Right lobe of liver (tissue), 6 donors: Measurements from ENCODE around the gene PTRH2. TPM values are rescaled to one million over a fixed set of nuclear protein-coding genes. Genes with fewer than 3 reads are reported as not detected.
"Not testable (repeated sequence)": the region's sequence is repeated elsewhere in the genome, so short reads cannot be mapped to it uniquely, and the experiment has no call there.

Source experiments
- ATAC-seq, 4 donors: fragments of 200-7000 bp; cut with Tn5 transposase; one replicate each; pipeline ENCODE4 v1.9.1; 2020; ENCODE audit warnings: mild to moderate bottlenecking in 4 of 4, moderate library complexity in 4 of 4
- DNase-seq, 3 donors: peaks; one replicate each; pipeline ENCODE4 v3.0.0-alpha.2; 2020
- H3K27ac ChIP-seq, 3 donors: fragments of 200-600 bp; one replicate each; pipeline ENCODE4 v1.8.0; 2022
- H3K27me3 ChIP-seq, 2 donors: fragments of 200-600 bp; one replicate each; pipeline ENCODE4 v1.8.0; 2022
- H3K36me3 ChIP-seq, 4 donors: fragments of 200-600 bp; sonication (generic) in 1 of 4; one replicate each; pipeline versions ENCODE4 v1.5.1 to v1.8.0; 2017 to 2022; ENCODE audit warnings: control low read depth in 1 of 4
- H3K4me1 ChIP-seq, 4 donors: fragments of 200-600 bp; sonication (generic) in 1 of 4; one replicate each; pipeline versions ENCODE4 v1.5.1 to v1.8.0; 2017 to 2022; ENCODE audit warnings: control low read depth in 1 of 4
- H3K4me3 ChIP-seq, 3 donors: fragments of 200-600 bp; one replicate each; pipeline ENCODE4 v1.8.0; 2022
- H3K9me3 ChIP-seq, 4 donors: fragments of 200-600 bp; sonication (generic) in 1 of 4; one replicate each; pipeline versions ENCODE4 v1.5.1 to v1.8.0; 2017 to 2022; ENCODE audit warnings: control low read depth in 1 of 4
- POLR2A ChIP-seq: fragments of 450-650 bp; IDR thresholded peaks from one replicate; pipeline ENCODE4 v1.6.1; 2017; ENCODE audit warnings: antibody characterized with exemption, mild to moderate bottlenecking
- WGBS: methylation state at CpG from one replicate; pipeline ENCODE4 v1.1.6; 2018; ENCODE audit warnings: low coverage, low lambda C conversion rate; ENCODE audit not compliant: insufficient coverage; ENCODE audit errors: missing lambda C conversion rate; 5-methylcytosine and 5-hydroxymethylcytosine counted together
- intact Hi-C, 2 donors: fragments of 100-400 bp; cut with DNase I; formaldehyde crosslinking; loops; one replicate each; pipeline versions ENCODE4 v1.11.2 to v1.14.1; 2022
- total RNA-seq, 6 experiments: library from RNA; depleted of rRNA in 2 of 6; stranded (reverse); fragments of >200 nt in 2 of 6; fragmentation: NEBNext Ultra II Directional in 3 of 6; extraction: Animal tissue kit (Norgen Biotek cat#: 25700) in 3 of 6; gene quantifications; one replicate each; pipeline versions ENCODE4 v1.1.0 to v1.2.4, GENCODE V29; 2016 to 2023
- TF ChIP-seq, protein P1 (sequence below), 4 donors: fragments of 200-600 bp in 3 of 4; fragments of 450-650 bp in 1 of 4; IDR thresholded peaks; one replicate each; pipeline versions ENCODE4 v1.5.1 to v1.8.0; 2016 to 2022; ENCODE audit warnings: antibody characterized with exemption in 4 of 4, mild to moderate bottlenecking in 2 of 4
- donor health status: DM: no; HTN: yes; CAD: no.
- donor health status: DM: no; HTN: no; CAD: no.
- donor health status: DM: no; HTN: no; CAD: no.
- donor health status: DM: no; HTN: yes; CAD: no.
- donor health status: DM: no; HTN: yes; CAD: no.

PTRH2 gene
- total RNA-seq, 6 experiments from 2014 or later, result 13.1 to 50.8 (median 19.7) TPM

DNA sequence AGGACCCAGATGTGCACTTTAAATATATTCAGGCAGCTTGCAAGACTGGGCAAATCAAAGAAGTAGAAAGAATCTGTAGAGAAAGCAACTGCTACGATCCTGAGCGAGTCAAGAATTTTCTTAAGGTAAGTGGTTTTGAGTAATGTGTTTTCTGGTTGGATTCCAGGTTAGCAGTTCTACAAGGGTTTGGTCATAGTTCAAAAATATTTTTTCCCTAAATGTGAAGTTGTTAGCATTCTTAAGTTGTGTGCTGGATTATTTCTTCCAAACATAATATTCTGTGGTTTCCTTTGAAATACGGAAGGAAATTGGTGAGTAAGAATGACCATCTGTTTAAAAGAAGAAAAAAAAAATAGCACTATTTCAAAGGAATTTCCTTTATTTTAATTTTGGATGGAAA, 38.4 kb downstream of the PTRH2 start:
- ATAC-seq (no peak), DNase-seq (no peak)
- no peaks in the 10 kb centered on the region for H3K27me3 ChIP-seq
- WGBS, result 61% methylated on average over 3 of the region's 3 CpGs
- intact Hi-C loops, result no loop called here
- no peak overlapping the region for H3K27ac ChIP-seq
- H3K4me1 ChIP-seq, result peaks cover 0 to 7% (median 0%) of the 10 kb centered on the region in 4 donors
- no peaks in the 10 kb centered on the region for H3K9me3 ChIP-seq
- peaks cover 0 to 98% (median 36%) of the 10 kb centered on the region in 4 donors for H3K36me3 ChIP-seq
- H3K4me3 ChIP-seq, result no peak overlapping the region
- TF ChIP-seq POLR2A, result no peak
- TF ChIP-seq, protein P1, sequence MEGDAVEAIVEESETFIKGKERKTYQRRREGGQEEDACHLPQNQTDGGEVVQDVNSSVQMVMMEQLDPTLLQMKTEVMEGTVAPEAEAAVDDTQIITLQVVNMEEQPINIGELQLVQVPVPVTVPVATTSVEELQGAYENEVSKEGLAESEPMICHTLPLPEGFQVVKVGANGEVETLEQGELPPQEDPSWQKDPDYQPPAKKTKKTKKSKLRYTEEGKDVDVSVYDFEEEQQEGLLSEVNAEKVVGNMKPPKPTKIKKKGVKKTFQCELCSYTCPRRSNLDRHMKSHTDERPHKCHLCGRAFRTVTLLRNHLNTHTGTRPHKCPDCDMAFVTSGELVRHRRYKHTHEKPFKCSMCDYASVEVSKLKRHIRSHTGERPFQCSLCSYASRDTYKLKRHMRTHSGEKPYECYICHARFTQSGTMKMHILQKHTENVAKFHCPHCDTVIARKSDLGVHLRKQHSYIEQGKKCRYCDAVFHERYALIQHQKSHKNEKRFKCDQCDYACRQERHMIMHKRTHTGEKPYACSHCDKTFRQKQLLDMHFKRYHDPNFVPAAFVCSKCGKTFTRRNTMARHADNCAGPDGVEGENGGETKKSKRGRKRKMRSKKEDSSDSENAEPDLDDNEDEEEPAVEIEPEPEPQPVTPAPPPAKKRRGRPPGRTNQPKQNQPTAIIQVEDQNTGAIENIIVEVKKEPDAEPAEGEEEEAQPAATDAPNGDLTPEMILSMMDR (IDR thresholded peaks at IDR 0.05), result no peak

DNA sequence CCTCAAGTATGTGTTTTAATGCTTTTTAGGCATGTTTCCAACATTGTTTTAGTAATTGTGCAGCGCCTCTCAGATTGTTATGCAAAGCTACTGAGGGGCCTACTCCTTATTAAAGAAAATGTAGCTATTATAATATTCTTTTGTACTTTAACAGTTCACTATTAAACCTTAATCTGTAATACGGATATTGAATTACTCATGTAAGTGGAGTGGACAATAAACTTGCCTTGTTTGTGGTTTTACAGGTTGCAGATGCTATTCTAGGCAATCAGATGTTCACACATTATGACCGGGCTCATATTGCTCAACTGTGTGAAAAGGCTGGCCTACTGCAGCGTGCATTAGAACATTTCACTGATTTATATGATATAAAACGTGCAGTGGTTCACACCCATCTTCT, 41.0 kb downstream of the PTRH2 start:
- no peaks in the 10 kb centered on the region for H3K9me3 ChIP-seq
- WGBS, result 76% methylated on average over 5 of the region's 5 CpGs
- no peak overlapping the region for H3K27ac ChIP-seq
- DNase-seq, result no peak
- no peak for ATAC-seq
- TF ChIP-seq POLR2A, result no peak
- TF ChIP-seq, protein P1 (IDR thresholded peaks at IDR 0.05), result no peak
- H3K4me3 ChIP-seq, result no peak overlapping the region
- peaks cover 0 to 7% (median 0%) of the 10 kb centered on the region in 4 donors for H3K4me1 ChIP-seq
- no peaks in the 10 kb centered on the region for H3K27me3 ChIP-seq
- intact Hi-C loops, result no loop called here
- peaks cover 8 to 99% (median 53%) of the 10 kb centered on the region in 4 donors for H3K36me3 ChIP-seq

DNA sequence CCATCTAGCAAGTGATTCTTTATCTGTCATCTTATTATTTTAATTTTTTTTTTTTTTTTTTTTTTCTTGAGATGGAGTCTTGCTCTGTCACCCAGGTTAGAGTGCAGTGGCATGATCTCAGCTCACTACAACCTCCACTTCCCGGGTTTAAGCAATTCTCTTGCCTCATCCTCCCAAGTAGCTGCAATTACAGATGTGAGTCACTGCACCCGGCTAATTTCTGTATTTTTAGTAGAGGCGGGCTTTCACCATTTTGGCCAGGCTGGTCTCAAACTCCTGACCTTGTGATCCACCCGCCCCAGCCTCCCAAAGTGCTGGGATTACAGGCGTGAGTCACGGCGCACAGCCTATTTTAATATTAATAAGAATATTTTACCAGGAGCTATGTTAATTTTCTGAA, 50.6 kb downstream of the PTRH2 start:
- H3K4me3 ChIP-seq, intact Hi-C loops, H3K27ac ChIP-seq, DNase-seq, H3K4me1 ChIP-seq, ATAC-seq, H3K9me3 ChIP-seq, H3K27me3 ChIP-seq: not testable (repeated sequence)
- 71% methylated on average over 7 of the region's 7 CpGs for WGBS
- peaks cover 8 to 92% (median 38%) of the 10 kb centered on the region in 4 donors for H3K36me3 ChIP-seq

DNA sequence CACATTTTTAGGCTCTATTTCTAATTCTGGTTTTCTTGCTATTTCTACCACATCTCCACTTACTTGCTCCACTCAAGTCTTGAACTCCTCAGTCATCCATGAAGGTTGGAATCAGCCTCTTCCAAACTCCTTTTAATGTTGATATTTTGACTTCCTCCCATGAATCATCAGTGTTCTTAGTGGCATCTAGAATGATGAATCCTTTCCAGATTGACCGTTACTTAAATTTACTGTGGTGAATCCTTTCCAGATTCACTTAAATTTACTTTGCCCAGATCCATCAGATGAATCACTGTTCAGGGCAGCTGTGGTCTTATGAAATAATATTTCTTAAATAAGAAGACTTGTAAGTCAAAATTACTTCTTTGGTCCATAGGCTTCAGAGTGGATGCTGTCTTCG, 55.1 kb downstream of the PTRH2 start:
- Histone ChIP-seq H3K4me3 (no peak overlapping the region), H3K27ac (no peak overlapping the region), H3K4me1 (no peaks in the 10 kb centered on the region), H3K27me3 (no peaks in the 10 kb centered on the region), H3K9me3 (no peaks in the 10 kb centered on the region), H3K36me3 (peaks cover 0 to 89% (median 37%) of the 10 kb centered on the region in 4 donors)
- intact Hi-C loops, result no loop called here
- TF ChIP-seq, protein P1 (IDR thresholded peaks at IDR 0.05), result no peak
- no peak for TF ChIP-seq POLR2A
- 93% methylated on average over 2 of the region's 2 CpGs for WGBS
- ATAC-seq (no peak), DNase-seq (no peak)

DNA sequence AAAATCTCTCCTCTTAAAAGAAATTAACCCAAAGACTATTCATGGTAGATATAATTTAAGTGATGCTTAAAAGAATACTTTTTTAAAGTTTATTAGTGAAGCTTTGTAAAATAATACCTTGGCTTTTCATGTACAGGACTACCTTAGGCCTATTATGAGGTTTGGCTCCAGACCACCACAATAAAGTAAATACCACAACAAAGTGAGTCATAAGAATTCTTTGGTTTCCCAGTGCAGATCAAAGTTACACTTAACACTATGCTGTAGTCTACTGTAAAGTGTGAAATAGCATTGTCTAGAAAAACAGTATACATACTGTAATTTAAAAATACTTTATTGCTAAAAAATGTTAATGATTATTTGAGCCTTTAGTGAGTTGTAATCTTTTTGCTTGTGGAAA, 55.9 kb downstream of the PTRH2 start:
- Histone ChIP-seq H3K9me3 (no peaks in the 10 kb centered on the region), H3K36me3 (peaks cover 0 to 87% (median 34%) of the 10 kb centered on the region in 4 donors), H3K27me3 (no peaks in the 10 kb centered on the region), H3K27ac (no peak overlapping the region), H3K4me3 (no peak overlapping the region), H3K4me1 (no peaks in the 10 kb centered on the region)
- intact Hi-C loops, result no loop called here
- TF ChIP-seq POLR2A, result no peak
- TF ChIP-seq, protein P1 (IDR thresholded peaks at IDR 0.05), result no peak
- DNase-seq, result no peak
- ATAC-seq, result no peak
